ENCODE results near the gene CAPN12. TPM values are rescaled to one million over a fixed set of nuclear protein-coding genes. Genes with fewer than 3 reads are reported as not detected.

Gene CAPN12
- polyA plus RNA-seq, 2 of the 4 experiments (the other 2 are of a cell fraction): 10.0 to 11.7 TPM

DNA sequence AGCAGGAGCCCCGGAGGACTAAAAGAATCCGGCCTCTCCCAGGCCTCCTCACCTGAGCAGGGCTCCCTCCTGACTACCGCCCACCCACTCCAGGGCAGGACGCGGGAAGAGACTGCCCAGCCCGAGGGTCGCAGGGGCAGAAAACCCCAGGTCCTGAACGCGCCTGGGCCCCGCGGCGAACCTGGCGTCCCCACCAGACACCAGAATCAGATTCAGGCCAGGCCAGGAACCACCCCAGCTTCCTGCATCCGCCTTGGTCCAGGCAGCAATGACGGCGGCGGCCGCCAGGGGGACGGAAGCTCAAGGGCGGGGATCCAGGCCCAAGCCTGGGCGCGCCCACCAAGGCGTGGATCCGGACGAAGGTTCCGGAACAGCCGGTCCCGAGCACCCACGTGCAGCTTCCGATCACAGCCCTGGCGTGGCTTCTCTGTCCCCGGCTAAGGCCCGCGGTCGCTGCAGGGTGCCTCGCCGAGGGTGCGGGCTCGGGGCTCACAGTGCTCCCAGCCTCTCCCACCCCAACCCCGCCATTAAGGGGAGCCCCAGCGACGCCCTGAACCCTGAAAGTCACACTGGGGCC lies 25.4 kb upstream of the CAPN12 start:
- no peak for TF ChIP-seq ZNF302 (CRISPR knock-in tag; IDR thresholded peaks at IDR 0.05)
- TF ChIP-seq, protein P1, sequence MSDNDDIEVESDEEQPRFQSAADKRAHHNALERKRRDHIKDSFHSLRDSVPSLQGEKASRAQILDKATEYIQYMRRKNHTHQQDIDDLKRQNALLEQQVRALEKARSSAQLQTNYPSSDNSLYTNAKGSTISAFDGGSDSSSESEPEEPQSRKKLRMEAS (IDR thresholded peaks at IDR 0.05): peak; percentile 79
- no peak for TF ChIP-seq JUNB (IDR thresholded peaks at IDR 0.05)
- no peak for TF ChIP-seq NR3C1 (IDR thresholded peaks at IDR 0.05)
- no peak for TF ChIP-seq HOXB5 (CRISPR knock-in tag; IDR thresholded peaks at IDR 0.05)
- TF ChIP-seq MAFK (IDR thresholded peaks at IDR 0.05; ENCODE audit: partially characterized antibody): no peak
- TF ChIP-seq, protein P2, sequence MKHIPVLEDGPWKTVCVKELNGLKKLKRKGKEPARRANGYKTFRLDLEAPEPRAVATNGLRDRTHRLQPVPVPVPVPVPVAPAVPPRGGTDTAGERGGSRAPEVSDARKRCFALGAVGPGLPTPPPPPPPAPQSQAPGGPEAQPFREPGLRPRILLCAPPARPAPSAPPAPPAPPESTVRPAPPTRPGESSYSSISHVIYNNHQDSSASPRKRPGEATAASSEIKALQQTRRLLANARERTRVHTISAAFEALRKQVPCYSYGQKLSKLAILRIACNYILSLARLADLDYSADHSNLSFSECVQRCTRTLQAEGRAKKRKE (CRISPR knock-in tag; IDR thresholded peaks at IDR 0.05; ENCODE audit: low read depth): no peak
- no peak for TF ChIP-seq JUN (IDR thresholded peaks at IDR 0.05)
- TF ChIP-seq, protein P3, sequence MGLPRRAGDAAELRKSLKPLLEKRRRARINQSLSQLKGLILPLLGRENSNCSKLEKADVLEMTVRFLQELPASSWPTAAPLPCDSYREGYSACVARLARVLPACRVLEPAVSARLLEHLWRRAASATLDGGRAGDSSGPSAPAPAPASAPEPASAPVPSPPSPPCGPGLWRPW (IDR thresholded peaks at IDR 0.05): no peak
- no peak for TF ChIP-seq HEYL (CRISPR knock-in tag; IDR thresholded peaks at IDR 0.05)
- TF ChIP-seq CHD4 (IDR thresholded peaks at IDR 0.05; ENCODE audit: borderline replicate concordance): no peak
- TF ChIP-seq NFE2L2 (conservative IDR thresholded peaks at IDR 0.05; ENCODE audit: low read length): no peak
- TF ChIP-seq SMC3 (IDR thresholded peaks at IDR 0.05): peak; percentile 68
- TF ChIP-seq BHLHE40 (IDR thresholded peaks at IDR 0.05; ENCODE audit: low read depth, low read length): no peak
- TF ChIP-seq, protein P4, sequence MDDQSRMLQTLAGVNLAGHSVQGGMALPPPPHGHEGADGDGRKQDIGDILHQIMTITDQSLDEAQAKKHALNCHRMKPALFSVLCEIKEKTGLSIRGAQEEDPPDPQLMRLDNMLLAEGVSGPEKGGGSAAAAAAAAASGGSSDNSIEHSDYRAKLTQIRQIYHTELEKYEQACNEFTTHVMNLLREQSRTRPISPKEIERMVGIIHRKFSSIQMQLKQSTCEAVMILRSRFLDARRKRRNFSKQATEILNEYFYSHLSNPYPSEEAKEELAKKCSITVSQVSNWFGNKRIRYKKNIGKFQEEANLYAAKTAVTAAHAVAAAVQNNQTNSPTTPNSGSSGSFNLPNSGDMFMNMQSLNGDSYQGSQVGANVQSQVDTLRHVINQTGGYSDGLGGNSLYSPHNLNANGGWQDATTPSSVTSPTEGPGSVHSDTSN (IDR thresholded peaks at IDR 0.05): no peak
- TF ChIP-seq ZSCAN20 (CRISPR knock-in tag; IDR thresholded peaks at IDR 0.05): no peak
- TF ChIP-seq ZC3H11A (IDR thresholded peaks at IDR 0.05): no peak
- peak; percentile 64 to 71 for TF ChIP-seq RAD21 (conservative IDR thresholded peaks at IDR 0.05 in 1 of 2, IDR thresholded peaks at IDR 0.05 in 1 of 2)
- TF ChIP-seq, protein P5, sequence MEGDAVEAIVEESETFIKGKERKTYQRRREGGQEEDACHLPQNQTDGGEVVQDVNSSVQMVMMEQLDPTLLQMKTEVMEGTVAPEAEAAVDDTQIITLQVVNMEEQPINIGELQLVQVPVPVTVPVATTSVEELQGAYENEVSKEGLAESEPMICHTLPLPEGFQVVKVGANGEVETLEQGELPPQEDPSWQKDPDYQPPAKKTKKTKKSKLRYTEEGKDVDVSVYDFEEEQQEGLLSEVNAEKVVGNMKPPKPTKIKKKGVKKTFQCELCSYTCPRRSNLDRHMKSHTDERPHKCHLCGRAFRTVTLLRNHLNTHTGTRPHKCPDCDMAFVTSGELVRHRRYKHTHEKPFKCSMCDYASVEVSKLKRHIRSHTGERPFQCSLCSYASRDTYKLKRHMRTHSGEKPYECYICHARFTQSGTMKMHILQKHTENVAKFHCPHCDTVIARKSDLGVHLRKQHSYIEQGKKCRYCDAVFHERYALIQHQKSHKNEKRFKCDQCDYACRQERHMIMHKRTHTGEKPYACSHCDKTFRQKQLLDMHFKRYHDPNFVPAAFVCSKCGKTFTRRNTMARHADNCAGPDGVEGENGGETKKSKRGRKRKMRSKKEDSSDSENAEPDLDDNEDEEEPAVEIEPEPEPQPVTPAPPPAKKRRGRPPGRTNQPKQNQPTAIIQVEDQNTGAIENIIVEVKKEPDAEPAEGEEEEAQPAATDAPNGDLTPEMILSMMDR (IDR thresholded peaks at IDR 0.05): peak; percentile 61
- TF ChIP-seq, protein P6, sequence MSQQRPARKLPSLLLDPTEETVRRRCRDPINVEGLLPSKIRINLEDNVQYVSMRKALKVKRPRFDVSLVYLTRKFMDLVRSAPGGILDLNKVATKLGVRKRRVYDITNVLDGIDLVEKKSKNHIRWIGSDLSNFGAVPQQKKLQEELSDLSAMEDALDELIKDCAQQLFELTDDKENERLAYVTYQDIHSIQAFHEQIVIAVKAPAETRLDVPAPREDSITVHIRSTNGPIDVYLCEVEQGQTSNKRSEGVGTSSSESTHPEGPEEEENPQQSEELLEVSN (IDR thresholded peaks at IDR 0.05; ENCODE audit: borderline replicate concordance, low read depth): peak; percentile 78; the same call in 1 of the 2 replicates
- H3K9me3 ChIP-seq: no peaks in the 10 kb centered on the region
- FAIRE-seq (no peak), ATAC-seq (peak; percentile 67 to 89), DNase-seq (ENCODE audit: low read depth in 1 of 2, low spot score in 1 of 2) (peak; percentile 77 to 85)
- H3K4me3 ChIP-seq: no peak overlapping the region
- peak overlapping the region; percentile 28 to 62; a peak in 4 of 6 replicates for H3K27ac ChIP-seq
- H3K4me2 ChIP-seq: no peak overlapping the region
- ChIA-PET CTCF (interaction anchor here (0.6 to 2.0 kb wide), 53 partner anchors 9 to 270 kb away, joined by 3 to 22 read pairs (median 4); partner anchors contain the start of genes CAPN12 and LGALS7B), POLR2A (interaction anchor here (0.5 to 1.0 kb wide), 3 partner anchors 62 to 109 kb away, joined by 3 to 5 read pairs (median 5); no protein-coding TSS in a partner anchor)
- 57% methylated on average over 36 of the region's 42 CpGs for WGBS (ENCODE audit: missing lambda C conversion rate)
- H3K4me1 ChIP-seq: no peaks in the 10 kb centered on the region; the same call in 2 of the 3 replicates

DNA sequence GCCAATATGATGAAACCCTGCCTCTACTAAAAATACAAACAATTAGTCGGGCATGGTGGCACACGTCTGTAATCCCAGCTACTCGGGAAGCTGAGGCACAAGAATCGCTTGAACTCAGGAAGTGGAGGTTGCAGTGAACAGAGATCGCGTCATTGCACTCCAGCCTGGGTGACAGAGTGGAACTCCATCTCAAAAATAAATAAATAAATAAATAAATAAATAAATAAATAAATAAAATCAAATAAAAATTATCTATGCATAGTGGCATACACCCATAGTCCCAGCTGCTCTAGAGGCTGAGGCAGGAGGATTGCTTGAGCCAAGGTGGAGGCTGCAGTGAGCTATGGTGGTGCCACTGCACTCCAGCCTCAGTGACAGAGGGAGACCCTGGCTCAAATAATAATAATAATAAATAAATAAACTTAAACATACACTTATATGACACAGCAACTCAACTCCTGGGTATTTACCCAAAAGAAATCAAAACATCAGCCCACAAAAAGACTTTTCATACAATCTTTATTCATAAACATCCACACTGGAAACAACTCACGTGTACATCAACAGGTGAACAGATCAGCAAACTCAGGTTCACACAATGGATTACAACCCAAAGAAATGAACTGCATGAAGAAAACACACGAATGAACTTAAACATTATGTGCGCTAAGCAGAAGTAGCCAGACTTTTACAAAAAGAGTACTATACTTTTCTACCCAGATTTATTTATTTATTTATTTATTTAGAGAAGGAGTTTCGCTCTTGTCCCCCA lies 22.2 kb upstream of the CAPN12 start:
- no peak overlapping the region for H3K4me3 ChIP-seq
- H3K4me2 ChIP-seq: no peak overlapping the region
- ChIA-PET CTCF (interaction anchor here (0.9 to 1.0 kb wide), 3 partner anchors 12 to 130 kb away, joined by 3 read pairs; partner anchors contain the start of gene ECH1), POLR2A (no interaction called here)
- peaks cover 17% of the 10 kb centered on the region for H3K4me1 ChIP-seq
- no peak for DNase-seq (ENCODE audit: low read depth in 1 of 2, low spot score in 1 of 2)
- H3K9me3 ChIP-seq: no peaks in the 10 kb centered on the region
- ATAC-seq: no peak
- TF ChIP-seq, protein P3 (IDR thresholded peaks at IDR 0.05): no peak
- TF ChIP-seq ZC3H11A (IDR thresholded peaks at IDR 0.05) (peak; percentile 99), GATA3 (IDR thresholded peaks at IDR 0.05; ENCODE audit: borderline replicate concordance) (no peak)
- 95% methylated on average over 10 of the region's 10 CpGs for WGBS (ENCODE audit: missing lambda C conversion rate)
- H3K27ac ChIP-seq: no peak overlapping the region; a peak in 1 of 6 replicates
- peak; percentile 7 for FAIRE-seq
